Vagina (tissue), 2 donors: ENCODE results near the gene ZFP69B. TPM values are rescaled to one million over a fixed set of nuclear protein-coding genes. Genes with fewer than 3 reads are reported as not detected.

Experiments
- DNase-seq, 2 donors: peaks; one replicate each; pipeline ENCODE4 v3.0.0-alpha.2; 2017; ENCODE audit errors: extremely low spot score in 2 of 2
- H3K27ac ChIP-seq: fragments of 200-600 bp; sonication (generic); one replicate; pipeline ENCODE4 v1.5.1; 2019
- H3K27me3 ChIP-seq: fragments of 200-600 bp; sonication (generic); one replicate; pipeline ENCODE4 v1.5.1; 2019
- H3K36me3 ChIP-seq, 2 donors: fragments of 200-600 bp; sonication (generic); one replicate each; pipeline ENCODE4 v1.5.1; 2017 to 2019
- H3K4me1 ChIP-seq: fragments of 200-600 bp; sonication (generic); one replicate; pipeline ENCODE4 v1.5.1; 2019
- H3K4me3 ChIP-seq, 2 donors: fragments of 200-600 bp; sonication (generic); 1 replicate in 1 of 2; 2 replicates in 1 of 2; pipeline ENCODE4 v1.5.1; 2016 to 2019
- H3K9me3 ChIP-seq: fragments of 200-600 bp; sonication (generic); one replicate; pipeline ENCODE4 v1.5.1; 2019
- CTCF ChIP-seq, 3 experiments: fragments of 450-650 bp in 2 of 3; fragments of 200-600 bp in 1 of 3; sonication (generic) in 1 of 3; IDR thresholded peaks; one replicate each; pipeline ENCODE4 v1.5.1; 2017 to 2019; ENCODE audit warnings: antibody characterized with exemption in 3 of 3, mild to moderate bottlenecking in 2 of 3, moderate library complexity in 2 of 3
- POLR2A ChIP-seq, 2 donors: fragments of 450-650 bp; IDR thresholded peaks; one replicate each; pipeline ENCODE4 v1.6.1; 2017; ENCODE audit warnings: antibody characterized with exemption in 2 of 2, mild to moderate bottlenecking in 2 of 2, moderate library complexity in 2 of 2
- POLR2AphosphoS5 ChIP-seq, 2 donors: sonication (generic); formaldehyde crosslinking; IDR thresholded peaks; one replicate each; pipeline ENCODE4 v1.9.0; 2017; ENCODE audit warnings: antibody characterized with exemption in 2 of 2, mild to moderate bottlenecking in 2 of 2, low read depth in 1 of 2; ENCODE audit not compliant: insufficient read depth in 1 of 2
- intact Hi-C: fragments of 100-400 bp; cut with DNase I; formaldehyde crosslinking; loops from one replicate; pipeline ENCODE4 v1.15.1; 2023
- total RNA-seq: library from RNA; depleted of rRNA; stranded (reverse); fragments of >200 nt; gene quantifications from one replicate; pipeline ENCODE4 v1.2.3, GENCODE V29; 2016

Gene ZFP69B
- 1.2 TPM for total RNA-seq

- no peak for DNase-seq
- Histone ChIP-seq H3K4me1 (peaks cover 6% of the 10 kb centered on the region), H3K4me3 (peak within 1 kb of the TSS; percentile 65 to 78), H3K27ac (peak within 1 kb of the TSS; percentile 64), H3K27me3 (no peaks in the 10 kb centered on the region), H3K36me3 (no peaks in the 10 kb centered on the region), H3K9me3 (peaks cover 3% of the 10 kb centered on the region)
- intact Hi-C loops: no loop called here
- TF ChIP-seq CTCF (IDR thresholded peaks at IDR 0.05) (no peak), POLR2AphosphoS5 (IDR thresholded peaks at IDR 0.05; ENCODE audit: insufficient read depth in 1 of 2, low read depth in 1 of 2) (peak in 1 of 2 donors; percentile 65)
Observed at GRCh38 chr1:40449684-40450494, at the start of gene ZFP69B. ZFP69B (plus strand) TSS chr1:40450476; CDS start chr1:40450962, 486 bp downstream.

GRCh38 chr1:40401473-40402201 lies 48.6 kb upstream of the ZFP69B start:
- Histone ChIP-seq H3K4me1 (peaks cover 10% of the 10 kb centered on the region), H3K9me3 (no peaks in the 10 kb centered on the region), H3K36me3 (no peaks in the 10 kb centered on the region), H3K27ac (no peak overlapping the region), H3K27me3 (no peaks in the 10 kb centered on the region), H3K4me3 (no peak overlapping the region)
- DNase-seq: no peak
- TF ChIP-seq POLR2AphosphoS5 (IDR thresholded peaks at IDR 0.05; ENCODE audit: insufficient read depth in 1 of 2, low read depth in 1 of 2): no peak
- no peak for TF ChIP-seq POLR2A (IDR thresholded peaks at IDR 0.05)
- no peak for TF ChIP-seq CTCF (IDR thresholded peaks at IDR 0.05)
- intact Hi-C loops: loop anchor here (10.0 kb wide), 1 partner anchor 257 kb away; no protein-coding TSS in a partner anchor

- Histone ChIP-seq H3K27me3 (no peaks in the 10 kb centered on the region), H3K4me1 (no peaks in the 10 kb centered on the region), H3K27ac (no peak overlapping the region), H3K4me3 (no peak overlapping the region), H3K9me3 (no peaks in the 10 kb centered on the region), H3K36me3 (peaks cover 0 to 18% of the 10 kb centered on the region in 2 donors)
- DNase-seq: no peak
- no peak for TF ChIP-seq POLR2A (IDR thresholded peaks at IDR 0.05)
- peak in 1 of 2 donors; percentile 50 for TF ChIP-seq POLR2AphosphoS5 (IDR thresholded peaks at IDR 0.05; ENCODE audit: insufficient read depth in 1 of 2, low read depth in 1 of 2)
- peak; percentile 72 to 85 (median 73) for TF ChIP-seq CTCF (IDR thresholded peaks at IDR 0.05)
- intact Hi-C loops: loop anchor here (10.0 kb wide), 1 partner anchor 260 kb away; no protein-coding TSS in a partner anchor
Observed at GRCh38 chr1:40404670-40405462, 45.4 kb upstream of the ZFP69B start.

GRCh38 chr1:40405812-40406211 lies 44.5 kb upstream of the ZFP69B start:
- DNase-seq: no peak
- no peak overlapping the region for H3K27ac ChIP-seq
- TF ChIP-seq POLR2AphosphoS5 (IDR thresholded peaks at IDR 0.05; ENCODE audit: insufficient read depth in 1 of 2, low read depth in 1 of 2): no peak
- TF ChIP-seq POLR2A (IDR thresholded peaks at IDR 0.05): no peak

GRCh38 chr1:40407453-40407852 lies 42.8 kb upstream of the ZFP69B start:
- H3K9me3 ChIP-seq: no peaks in the 10 kb centered on the region
- H3K4me3 ChIP-seq: no peak overlapping the region
- DNase-seq: no peak
- no peaks in the 10 kb centered on the region for H3K27me3 ChIP-seq
- no peak for TF ChIP-seq CTCF (IDR thresholded peaks at IDR 0.05)
- no peak for TF ChIP-seq POLR2AphosphoS5 (IDR thresholded peaks at IDR 0.05; ENCODE audit: insufficient read depth in 1 of 2, low read depth in 1 of 2)
- no peak for TF ChIP-seq POLR2A (IDR thresholded peaks at IDR 0.05)
- intact Hi-C loops: loop anchor here (10.0 kb wide), 1 partner anchor 263 kb away; no protein-coding TSS in a partner anchor
- H3K4me1 ChIP-seq: no peaks in the 10 kb centered on the region
- no peak overlapping the region for H3K27ac ChIP-seq
- peaks cover 0 to 25% of the 10 kb centered on the region in 2 donors for H3K36me3 ChIP-seq

More at GRCh38 chr1:40405812-40406211, 44.5 kb upstream of the ZFP69B start:
- Histone ChIP-seq H3K4me1 (no peaks in the 10 kb centered on the region), H3K9me3 (no peaks in the 10 kb centered on the region), H3K36me3 (peaks cover 0 to 25% of the 10 kb centered on the region in 2 donors), H3K4me3 (no peak overlapping the region), H3K27me3 (no peaks in the 10 kb centered on the region)
- intact Hi-C loops: loop anchor here (10.0 kb wide), 1 partner anchor 261 kb away; no protein-coding TSS in a partner anchor
